ENCODE data around the gene SBF2.

SBF2 gene

GRCh38 chr11:10064828-10065227, 229.2 kb downstream of the SBF2 start:
- H3K36me3 ChIP-seq (replicated peaks; ENCODE audit: low read depth, low read length) = no peaks in the 10 kb centered on the region
- H2AFZ ChIP-seq (ENCODE audit: low read depth, low read length) = no peak overlapping the region
- 0 out of 2 replicates have a peak, but pooled peaks cover 8% of the 10 kb centered on the region for H3K27me3 ChIP-seq (ENCODE audit: low read depth, low read length)
- H4K20me1 ChIP-seq (ENCODE audit: insufficient read depth, low read length) = no peaks in the 10 kb centered on the region
- H3K4me1 ChIP-seq (ENCODE audit: low read length) = no peaks in the 10 kb centered on the region
- H3K9me3 ChIP-seq (ENCODE audit: insufficient read depth, low read length) = no peaks in the 10 kb centered on the region
- no peak overlapping the region for H3K9ac ChIP-seq (ENCODE audit: low read length)
- TF ChIP-seq EZH2phosphoT487 (IDR thresholded peaks at IDR 0.05; ENCODE audit: low read depth) (no peak), CTCF (IDR thresholded peaks at IDR 0.05; ENCODE audit: low read depth, low read length) (no peak)
- H3K79me2 ChIP-seq (ENCODE audit: low read length) = no peaks in the 10 kb centered on the region
- no peak overlapping the region for H3K27ac ChIP-seq (ENCODE audit: low read length)
- H3K4me2 ChIP-seq (ENCODE audit: low read length) = no peak overlapping the region
- no peak overlapping the region for H3K4me3 ChIP-seq (ENCODE audit: low read length)

- Histone ChIP-seq H3K9ac (ENCODE audit: low read length) (no peak overlapping the region), H3K27me3 (ENCODE audit: low read depth, low read length) (no peaks in the 10 kb centered on the region), H3K79me2 (ENCODE audit: low read length) (no peaks in the 10 kb centered on the region), H3K9me3 (ENCODE audit: insufficient read depth, low read length) (no peaks in the 10 kb centered on the region), H3K36me3 (replicated peaks; ENCODE audit: low read depth, low read length) (no peaks in the 10 kb centered on the region), H3K27ac (ENCODE audit: low read length) (no peak overlapping the region), H3K4me3 (ENCODE audit: low read length) (no peak overlapping the region), H2AFZ (ENCODE audit: low read depth, low read length) (no peak overlapping the region), H3K4me1 (ENCODE audit: low read length) (no peaks in the 10 kb centered on the region), H3K4me2 (ENCODE audit: low read length) (no peak overlapping the region), H4K20me1 (ENCODE audit: insufficient read depth, low read length) (no peaks in the 10 kb centered on the region)
- TF ChIP-seq CTCF (IDR thresholded peaks at IDR 0.05; ENCODE audit: low read depth, low read length) = no peak
- no peak for TF ChIP-seq EZH2phosphoT487 (IDR thresholded peaks at IDR 0.05; ENCODE audit: low read depth)
Measured at GRCh38 chr11:10058356-10058755, 235.7 kb downstream of the SBF2 start.

- no peaks in the 10 kb centered on the region for H3K36me3 ChIP-seq (replicated peaks; ENCODE audit: low read depth, low read length)
- no peaks in the 10 kb centered on the region for H3K79me2 ChIP-seq (ENCODE audit: low read length)
- H3K4me2 ChIP-seq (ENCODE audit: low read length) = no peak overlapping the region
- TF ChIP-seq EZH2phosphoT487 (IDR thresholded peaks at IDR 0.05; ENCODE audit: low read depth) (no peak), CTCF (IDR thresholded peaks at IDR 0.05; ENCODE audit: low read depth, low read length) (no peak)
- no peaks in the 10 kb centered on the region for H3K4me1 ChIP-seq (ENCODE audit: low read length)
- no peak overlapping the region for H3K9ac ChIP-seq (ENCODE audit: low read length)
- no peaks in the 10 kb centered on the region for H3K9me3 ChIP-seq (ENCODE audit: insufficient read depth, low read length)
- H4K20me1 ChIP-seq (ENCODE audit: insufficient read depth, low read length) = no peaks in the 10 kb centered on the region
- no peak overlapping the region for H3K27ac ChIP-seq (ENCODE audit: low read length)
- H3K4me3 ChIP-seq (ENCODE audit: low read length) = no peak overlapping the region
- H2AFZ ChIP-seq (ENCODE audit: low read depth, low read length) = no peak overlapping the region
- no peaks in the 10 kb centered on the region for H3K27me3 ChIP-seq (ENCODE audit: low read depth, low read length)
Measured at GRCh38 chr11:10051868-10052586, 242.0 kb downstream of the SBF2 start.

- no peaks in the 10 kb centered on the region for H4K20me1 ChIP-seq (ENCODE audit: insufficient read depth, low read length)
- no peaks in the 10 kb centered on the region for H3K27me3 ChIP-seq (ENCODE audit: low read depth, low read length)
- no peak overlapping the region for H3K27ac ChIP-seq (ENCODE audit: low read length)
- H3K9ac ChIP-seq (ENCODE audit: low read length) = no peak overlapping the region
- H2AFZ ChIP-seq (ENCODE audit: low read depth, low read length) = no peak overlapping the region
- peaks cover 4% of the 10 kb centered on the region; the same call in 1 of the 2 replicates for H3K9me3 ChIP-seq (ENCODE audit: insufficient read depth, low read length)
- H3K79me2 ChIP-seq (ENCODE audit: low read length) = no peaks in the 10 kb centered on the region
- no peaks in the 10 kb centered on the region for H3K36me3 ChIP-seq (replicated peaks; ENCODE audit: low read depth, low read length)
- H3K4me1 ChIP-seq (ENCODE audit: low read length) = no peaks in the 10 kb centered on the region
- no peak overlapping the region for H3K4me2 ChIP-seq (ENCODE audit: low read length)
- TF ChIP-seq EZH2phosphoT487 (IDR thresholded peaks at IDR 0.05; ENCODE audit: low read depth) (no peak), CTCF (IDR thresholded peaks at IDR 0.05; ENCODE audit: low read depth, low read length) (no peak)
- no peak overlapping the region for H3K4me3 ChIP-seq (ENCODE audit: low read length)
Measured at GRCh38 chr11:10050561-10050960, 243.5 kb downstream of the SBF2 start.
